ENCODE results near the gene MEX3C. TPM values are rescaled to one million over a fixed set of nuclear protein-coding genes. Genes with fewer than 3 reads are reported as not detected.

The MEX3C gene
- total and polyA plus RNA-seq, 2 experiments from 2014 or later, result 14.4 to 41.3 TPM

GRCh38 chr18:51168960-51169662, 28.4 kb downstream of the MEX3C start:
- Histone ChIP-seq H3K27me3 (no peaks in the 10 kb centered on the region), H3K9me3 (ENCODE audit: low read depth) (no peaks in the 10 kb centered on the region), H3K27ac (no peak overlapping the region), H3K4me1 (ENCODE audit: low read depth) (no peaks in the 10 kb centered on the region), H3K4me3 (no peak overlapping the region), H3K36me3 (no peaks in the 10 kb centered on the region)
- DNase-seq (ENCODE audit: low read depth in 1 of 2, low spot score in 1 of 2), result no peak
- TF ChIP-seq, protein P1, sequence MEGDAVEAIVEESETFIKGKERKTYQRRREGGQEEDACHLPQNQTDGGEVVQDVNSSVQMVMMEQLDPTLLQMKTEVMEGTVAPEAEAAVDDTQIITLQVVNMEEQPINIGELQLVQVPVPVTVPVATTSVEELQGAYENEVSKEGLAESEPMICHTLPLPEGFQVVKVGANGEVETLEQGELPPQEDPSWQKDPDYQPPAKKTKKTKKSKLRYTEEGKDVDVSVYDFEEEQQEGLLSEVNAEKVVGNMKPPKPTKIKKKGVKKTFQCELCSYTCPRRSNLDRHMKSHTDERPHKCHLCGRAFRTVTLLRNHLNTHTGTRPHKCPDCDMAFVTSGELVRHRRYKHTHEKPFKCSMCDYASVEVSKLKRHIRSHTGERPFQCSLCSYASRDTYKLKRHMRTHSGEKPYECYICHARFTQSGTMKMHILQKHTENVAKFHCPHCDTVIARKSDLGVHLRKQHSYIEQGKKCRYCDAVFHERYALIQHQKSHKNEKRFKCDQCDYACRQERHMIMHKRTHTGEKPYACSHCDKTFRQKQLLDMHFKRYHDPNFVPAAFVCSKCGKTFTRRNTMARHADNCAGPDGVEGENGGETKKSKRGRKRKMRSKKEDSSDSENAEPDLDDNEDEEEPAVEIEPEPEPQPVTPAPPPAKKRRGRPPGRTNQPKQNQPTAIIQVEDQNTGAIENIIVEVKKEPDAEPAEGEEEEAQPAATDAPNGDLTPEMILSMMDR (IDR thresholded peaks at IDR 0.05; ENCODE audit: low read depth, low read length), result no peak

DNA sequence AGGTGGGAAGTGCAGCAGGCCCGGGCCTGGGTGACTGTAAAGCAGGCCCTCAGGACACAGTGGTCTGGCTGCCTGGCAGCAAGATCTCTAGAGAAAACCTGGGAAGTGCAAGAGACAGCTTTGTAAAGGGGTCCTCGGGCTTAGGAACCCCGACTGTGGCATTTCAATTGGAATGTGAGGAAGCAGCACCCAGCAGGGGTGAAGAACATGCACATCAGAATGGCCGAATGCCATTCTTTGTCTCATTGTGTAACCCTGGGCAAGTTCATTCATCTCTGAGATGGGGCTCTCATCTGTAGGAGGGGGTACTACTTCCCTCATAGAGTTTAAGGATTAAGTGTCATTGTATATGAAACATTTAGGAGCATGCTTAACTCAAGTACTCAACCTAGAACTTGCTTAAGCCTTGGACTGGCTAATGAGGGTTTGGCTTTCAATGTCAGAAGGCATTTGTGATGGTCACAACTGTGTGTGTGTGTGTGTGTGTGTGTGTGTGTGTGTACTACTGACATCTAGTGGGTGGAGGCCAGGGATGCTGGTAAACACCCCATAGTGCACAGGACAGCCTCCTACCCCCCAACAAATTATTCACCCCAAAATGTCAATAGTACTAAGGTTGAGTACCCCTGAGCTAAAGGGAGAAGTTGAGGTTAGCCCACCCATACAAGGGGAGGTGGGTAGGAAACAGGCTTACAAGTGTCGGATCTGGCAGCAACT, 29.3 kb downstream of the MEX3C start:
- Histone ChIP-seq H3K27me3 (no peaks in the 10 kb centered on the region), H3K4me1 (ENCODE audit: low read depth) (no peaks in the 10 kb centered on the region), H3K27ac (no peak overlapping the region), H3K9me3 (ENCODE audit: low read depth) (no peaks in the 10 kb centered on the region), H3K36me3 (no peaks in the 10 kb centered on the region), H3K4me3 (no peak overlapping the region)
- TF ChIP-seq, protein P1 (IDR thresholded peaks at IDR 0.05; ENCODE audit: low read depth, low read length), result no peak
- no peak for DNase-seq (ENCODE audit: low read depth in 1 of 2, low spot score in 1 of 2)

DNA sequence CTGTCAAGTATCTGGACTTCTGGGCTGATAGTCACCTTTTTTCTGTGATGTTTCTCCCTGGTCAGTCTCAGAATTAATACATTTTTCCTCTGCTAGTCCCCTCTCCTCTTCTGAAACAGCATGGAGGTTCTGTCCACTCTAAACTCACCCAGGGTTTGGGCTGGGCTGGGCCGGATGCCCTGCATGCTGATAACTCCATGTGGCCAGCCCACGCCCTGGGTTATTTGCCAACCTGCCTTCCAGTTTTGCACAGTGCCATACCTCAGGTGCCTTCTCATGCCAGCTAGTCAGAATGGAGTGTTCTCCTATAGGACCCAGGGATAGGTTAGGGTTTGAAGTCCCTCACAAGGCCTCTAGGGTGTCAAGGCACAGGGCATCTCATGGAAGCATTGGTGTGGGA, 32.2 kb downstream of the MEX3C start:
- H3K27me3 ChIP-seq, result no peaks in the 10 kb centered on the region
- no peak overlapping the region for H3K27ac ChIP-seq
- no peaks in the 10 kb centered on the region for H3K36me3 ChIP-seq
- no peaks in the 10 kb centered on the region for H3K9me3 ChIP-seq (ENCODE audit: low read depth)
- DNase-seq (ENCODE audit: low read depth in 1 of 2, low spot score in 1 of 2), result no peak
- no peaks in the 10 kb centered on the region for H3K4me1 ChIP-seq (ENCODE audit: low read depth)
- H3K4me3 ChIP-seq, result no peak overlapping the region
- TF ChIP-seq, protein P1 (IDR thresholded peaks at IDR 0.05; ENCODE audit: low read depth, low read length), result no peak

GRCh38 chr18:51164761-51165281, 32.7 kb downstream of the MEX3C start:
- no peak for DNase-seq (ENCODE audit: low read depth in 1 of 2, low spot score in 1 of 2)

DNA sequence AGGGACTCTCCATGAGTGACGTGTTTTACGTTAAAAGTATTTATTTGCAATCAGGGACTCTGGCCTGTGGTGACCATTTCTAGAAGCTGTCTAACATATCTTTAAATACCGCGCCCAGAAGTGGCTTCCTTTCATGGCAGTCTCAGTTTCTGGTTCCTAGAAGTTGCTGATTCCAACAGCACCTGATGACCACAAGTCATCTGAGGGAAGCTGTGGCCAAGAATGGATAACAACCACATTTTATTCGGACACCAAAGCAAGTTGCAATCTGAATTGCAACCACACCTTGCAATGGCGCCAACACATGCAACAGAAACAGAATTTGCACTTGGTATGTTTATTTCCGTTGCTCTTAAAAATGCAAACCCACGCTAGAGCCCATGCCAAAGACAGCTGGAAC, 33.1 kb downstream of the MEX3C start:
- TF ChIP-seq, protein P1 (IDR thresholded peaks at IDR 0.05; ENCODE audit: low read depth, low read length), result no peak
- Histone ChIP-seq H3K4me3 (no peak overlapping the region), H3K27ac (no peak overlapping the region), H3K4me1 (ENCODE audit: low read depth) (no peaks in the 10 kb centered on the region), H3K36me3 (no peaks in the 10 kb centered on the region), H3K27me3 (no peaks in the 10 kb centered on the region), H3K9me3 (ENCODE audit: low read depth) (no peaks in the 10 kb centered on the region)
- no peak for DNase-seq (ENCODE audit: low read depth in 1 of 2, low spot score in 1 of 2)

More at GRCh38 chr18:51164761-51165281, 32.7 kb downstream of the MEX3C start:
- H3K27me3 ChIP-seq, result no peaks in the 10 kb centered on the region
- no peak overlapping the region for H3K27ac ChIP-seq
- no peaks in the 10 kb centered on the region for H3K9me3 ChIP-seq (ENCODE audit: low read depth)
- H3K4me1 ChIP-seq (ENCODE audit: low read depth), result no peaks in the 10 kb centered on the region
- TF ChIP-seq, protein P1 (IDR thresholded peaks at IDR 0.05; ENCODE audit: low read depth, low read length), result no peak
- H3K4me3 ChIP-seq, result no peak overlapping the region
- no peaks in the 10 kb centered on the region for H3K36me3 ChIP-seq

Measured in cardiac muscle cell (in vitro differentiated cells and primary cell).